Transverse colon (tissue), 4 donors: ENCODE data around the gene IL13RA2.

Source experiments
- CTCF ChIP-seq, 5 experiments: fragments of 200-600 bp in 3 of 5; fragments of 450-650 bp in 2 of 5; sonication (generic) in 3 of 5; IDR thresholded peaks; 1 replicate in 2 of 5; 2 replicates in 3 of 5; pipeline ENCODE4 v1.5.1; 2016 to 2017; ENCODE audit warnings: antibody characterized with exemption in 5 of 5, inconsistent platforms in 3 of 5, mild to moderate bottlenecking in 2 of 5, moderate library complexity in 1 of 5
- POLR2AphosphoS5 ChIP-seq, 3 donors: sonication (generic); formaldehyde crosslinking; IDR thresholded peaks; one replicate each; pipeline ENCODE4 v1.6.1; 2016; ENCODE audit warnings: antibody characterized with exemption in 3 of 3

GRCh38 chrX:115058276-115058675, 40.9 kb upstream of the IL13RA2 start:
- TF ChIP-seq CTCF (IDR thresholded peaks at IDR 0.05) (no peak), POLR2AphosphoS5 (IDR thresholded peaks at IDR 0.05) (no peak)
